Activated T-cell treated with anti-CD3 and anti-CD28 coated beads for 24 hours (primary cell): ENCODE measurements around the gene FAXDC2.

Experiments used
- DNase-seq: peaks from one replicate; pipeline ENCODE4 v3.0.0-alpha.2; 2020; ENCODE audit warnings: low read depth

The FAXDC2 gene

DNA sequence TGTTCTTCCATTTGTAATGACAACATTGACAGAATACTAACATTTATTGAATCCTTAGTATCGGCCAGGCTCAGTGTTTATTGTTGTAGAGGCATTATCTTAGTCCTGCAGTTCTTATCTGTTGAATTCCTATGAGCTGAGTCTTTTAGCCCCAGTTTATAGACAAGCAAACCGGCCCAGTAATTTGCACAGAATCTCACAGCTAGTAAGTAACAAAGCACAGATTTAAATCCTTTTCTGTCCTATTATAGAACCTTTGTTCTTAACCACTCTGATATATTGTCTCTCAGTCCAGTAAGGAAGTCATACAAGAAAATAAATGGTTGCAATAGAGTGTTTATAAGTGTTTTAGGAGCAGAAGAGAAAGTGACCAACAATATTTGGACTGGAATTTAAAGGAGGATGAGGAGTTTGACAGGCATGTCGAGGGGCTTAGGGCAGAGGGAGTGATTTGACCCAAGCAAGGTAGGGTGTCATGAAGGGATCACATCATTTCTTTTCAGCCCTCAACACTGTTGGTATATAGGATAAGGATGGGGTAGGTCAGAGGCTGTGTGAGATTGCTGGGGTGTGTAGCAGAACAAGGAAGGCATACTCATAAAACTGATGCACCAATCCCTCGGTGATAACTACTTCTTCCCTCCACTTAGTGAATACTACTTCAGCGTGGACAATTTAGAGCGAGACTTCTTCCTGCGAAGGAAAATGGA is 55.7 kb downstream of the FAXDC2 start:
- DNase-seq: no peak

DNA sequence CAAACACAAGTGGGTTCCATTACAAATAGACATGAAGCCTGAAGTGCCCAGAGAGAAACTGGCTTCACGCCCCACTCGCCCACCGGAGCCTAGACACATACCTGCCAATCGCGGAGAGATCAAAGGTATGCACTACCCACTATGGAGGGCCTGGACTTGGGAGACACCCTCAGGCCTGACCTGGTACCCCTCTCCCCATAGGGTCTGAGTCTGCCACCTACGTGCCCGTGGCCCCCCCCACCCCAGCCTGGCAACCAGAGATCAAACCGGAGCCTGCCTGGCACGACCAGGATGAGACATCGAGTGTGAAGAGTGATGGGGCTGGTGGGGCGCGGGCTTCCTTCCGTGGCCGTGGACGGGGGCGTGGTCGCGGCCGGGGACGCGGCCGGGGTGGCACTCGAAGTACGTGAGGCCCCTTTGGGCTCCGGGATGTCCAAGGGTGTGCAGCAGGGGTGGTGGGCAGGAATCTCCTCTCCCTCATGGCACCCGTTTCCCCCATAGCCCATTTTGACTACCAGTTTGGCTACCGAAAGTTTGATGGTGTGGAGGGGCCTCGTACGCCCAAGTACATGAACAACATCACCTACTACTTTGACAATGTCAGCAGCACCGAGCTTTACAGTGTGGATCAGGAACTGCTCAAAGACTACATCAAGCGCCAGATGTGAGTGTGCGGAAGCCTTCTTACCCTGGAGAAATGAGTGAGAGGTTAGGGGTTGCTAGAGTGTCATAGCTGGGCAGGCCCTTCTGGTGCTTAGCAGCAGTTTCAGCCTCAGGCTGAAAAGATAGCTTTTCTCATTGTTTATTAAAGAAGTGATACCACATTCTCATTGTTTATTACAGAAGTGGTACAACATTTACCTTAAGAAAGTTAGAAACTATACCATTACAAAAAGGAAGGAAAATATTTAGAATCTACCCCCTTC is 56.5 kb downstream of the FAXDC2 start:
- DNase-seq: no peak

DNA sequence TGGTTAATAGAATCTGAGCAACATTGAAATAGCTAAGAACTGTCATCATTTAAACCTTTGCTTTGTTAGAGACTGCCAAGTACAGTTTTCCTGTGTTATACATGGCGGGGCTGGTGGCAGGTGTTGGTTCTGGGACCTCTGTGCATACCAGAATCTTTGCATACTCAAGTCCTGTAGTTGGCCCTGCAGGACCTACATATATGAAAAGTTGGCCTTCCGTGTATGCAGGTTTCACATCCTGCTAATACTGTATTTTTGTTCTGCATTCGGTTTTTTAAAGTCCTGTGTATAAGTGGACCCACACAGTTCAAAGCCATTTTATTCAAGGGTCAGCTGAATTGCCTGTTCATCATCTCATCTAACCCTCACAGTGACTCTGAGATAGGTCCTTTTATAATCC is 58.9 kb downstream of the FAXDC2 start:
- DNase-seq: no peak

DNA sequence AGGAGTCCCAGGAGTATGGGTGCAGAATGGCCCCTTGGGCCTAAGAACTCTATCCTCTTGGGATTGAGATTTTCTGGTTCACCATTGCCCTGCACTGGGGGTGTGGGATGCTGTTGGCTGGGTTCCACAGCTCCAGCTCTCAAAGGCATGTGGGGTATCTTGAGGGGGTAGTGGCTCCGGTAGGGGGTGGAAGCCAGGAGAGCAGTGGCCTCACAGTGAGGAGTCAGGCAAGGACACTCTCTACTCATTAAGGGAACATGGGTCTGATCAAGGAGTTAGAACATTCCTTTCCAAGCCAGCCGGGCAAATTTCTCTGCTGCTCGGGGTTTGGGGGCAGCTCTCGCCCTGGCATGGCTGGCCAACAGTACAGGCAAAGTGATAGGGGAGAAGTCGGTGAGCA is 62.2 kb downstream of the FAXDC2 start:
- DNase-seq: no peak

DNA sequence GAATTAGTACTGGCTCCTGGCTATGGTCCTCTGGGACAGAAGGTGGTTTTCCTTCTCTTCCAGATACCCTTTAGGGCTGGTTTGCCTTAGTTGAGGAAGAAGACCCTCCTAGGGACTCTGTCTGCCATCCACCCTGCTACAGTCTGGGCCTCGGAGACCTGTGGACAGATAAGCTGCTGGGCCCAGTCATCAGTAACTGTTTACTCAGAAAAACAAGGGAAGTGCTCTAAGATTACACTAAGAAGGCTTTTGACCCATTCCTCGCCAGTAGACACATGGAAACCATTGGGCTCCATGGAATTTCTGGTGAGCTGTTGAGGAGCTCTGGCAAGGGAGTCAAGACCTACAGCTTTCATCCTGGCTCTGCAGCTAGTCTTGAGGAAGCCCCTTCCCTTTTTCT is 64.0 kb downstream of the FAXDC2 start:
- no peak for DNase-seq

DNA sequence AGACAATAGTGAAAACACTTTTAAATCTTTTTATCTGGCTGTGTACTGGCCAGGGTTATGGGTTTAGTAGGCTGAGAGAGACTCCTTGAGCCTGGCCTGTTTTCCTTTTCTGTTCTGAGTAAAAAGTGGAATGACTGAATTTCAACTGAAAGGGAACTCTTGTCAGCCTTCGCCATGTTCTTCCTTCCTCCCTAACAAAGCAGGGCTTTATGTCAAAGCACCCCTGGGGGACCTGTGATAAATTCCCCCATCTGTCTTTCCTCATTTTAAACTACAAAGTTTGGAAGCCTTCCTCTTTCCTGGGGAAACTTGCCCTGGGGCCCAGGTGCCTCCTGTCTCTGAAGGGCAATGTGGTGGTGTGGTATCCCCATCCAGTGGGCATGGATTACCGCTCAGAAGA is 65.5 kb downstream of the FAXDC2 start:
- DNase-seq: no peak

DNA sequence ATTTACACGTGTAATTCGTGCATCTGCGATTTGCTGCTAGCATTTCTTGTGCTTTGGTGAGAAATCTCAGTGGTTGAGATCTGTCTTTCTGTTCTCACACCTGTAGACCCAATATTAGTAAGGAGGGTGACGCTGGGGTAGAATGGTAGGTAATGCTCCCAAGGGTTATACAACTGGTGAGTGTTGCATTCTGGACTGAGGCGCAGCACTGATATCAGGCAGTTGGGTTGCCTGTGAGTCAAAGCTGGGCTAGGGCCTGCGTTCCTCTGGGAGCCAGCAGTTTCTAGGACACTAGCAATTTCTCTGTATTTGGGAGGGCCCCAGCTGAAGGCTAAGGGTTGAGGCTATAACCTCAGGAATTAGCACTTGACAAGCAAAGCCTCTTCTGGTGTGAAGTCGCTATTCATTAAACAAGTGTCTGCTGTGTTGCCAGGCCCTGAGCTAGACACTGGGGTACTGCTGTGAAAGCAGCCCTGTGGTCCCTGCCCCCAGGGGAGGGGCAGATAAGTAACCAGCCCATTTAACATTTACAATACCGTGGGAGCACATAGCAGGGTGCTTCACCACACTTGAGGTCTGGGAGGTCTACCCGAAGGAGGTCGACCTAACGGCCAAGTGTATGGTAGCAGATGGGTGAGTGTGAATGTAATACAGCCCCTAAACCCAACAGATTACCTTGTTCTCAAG is 66.5 kb downstream of the FAXDC2 start:
- no peak for DNase-seq

DNA sequence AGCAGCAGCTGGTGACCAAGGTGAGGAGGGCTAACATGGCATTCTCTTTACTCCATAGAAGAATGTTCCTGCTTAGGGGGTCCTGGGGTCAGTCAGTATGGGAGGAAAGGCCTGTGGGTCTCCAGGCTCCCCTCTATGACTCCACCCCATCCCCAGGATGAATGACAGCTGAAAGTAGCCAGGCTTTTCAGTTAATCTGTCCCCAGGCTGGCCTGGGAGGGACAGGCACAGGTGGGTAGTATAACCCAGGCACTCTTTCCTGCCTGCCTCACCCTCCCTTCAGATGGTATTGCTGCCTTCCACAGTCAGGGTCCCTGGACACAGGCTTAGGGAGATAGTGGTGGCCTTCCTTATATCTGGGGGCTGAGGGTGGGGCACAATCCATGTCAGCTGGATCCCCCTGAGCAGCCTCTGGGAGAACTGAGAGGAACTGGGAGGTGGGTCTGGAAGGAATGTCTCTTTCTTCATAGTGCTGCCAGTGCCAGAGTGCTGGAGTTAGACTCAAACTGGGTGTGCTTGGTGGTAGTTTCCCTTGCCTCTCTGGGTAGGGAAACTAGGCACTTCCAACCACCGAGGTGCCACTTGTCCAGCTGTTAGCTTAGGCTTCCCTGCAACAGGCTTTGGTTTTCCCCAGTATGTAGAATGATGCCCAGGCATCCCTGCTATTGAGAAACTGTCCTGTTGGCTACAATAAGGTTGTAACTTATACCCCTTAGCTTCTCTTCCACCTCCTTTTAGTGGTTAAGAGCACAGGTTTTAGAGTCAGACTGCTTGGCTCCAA is 67.4 kb downstream of the FAXDC2 start:
- DNase-seq: no peak

DNA sequence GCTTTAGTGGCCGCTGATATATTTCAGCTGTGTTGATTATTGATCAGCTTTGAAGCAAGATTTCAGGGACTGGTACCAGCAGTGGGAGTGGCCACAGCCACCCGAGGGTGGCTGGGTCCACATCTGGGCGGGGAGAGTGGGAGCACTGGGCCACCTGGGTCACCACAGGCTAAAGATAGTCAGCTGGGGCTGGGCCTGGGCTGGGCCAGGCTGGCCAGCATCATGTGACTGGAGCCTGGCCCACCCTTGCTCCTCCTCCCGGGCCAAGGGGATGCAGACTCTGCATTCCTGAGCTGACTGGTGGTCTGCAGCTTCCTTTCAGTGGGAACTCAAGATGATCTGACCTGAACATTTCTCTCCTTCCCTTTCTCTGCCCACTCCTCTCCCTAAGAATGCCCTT is 68.1 kb downstream of the FAXDC2 start:
- no peak for DNase-seq

DNA sequence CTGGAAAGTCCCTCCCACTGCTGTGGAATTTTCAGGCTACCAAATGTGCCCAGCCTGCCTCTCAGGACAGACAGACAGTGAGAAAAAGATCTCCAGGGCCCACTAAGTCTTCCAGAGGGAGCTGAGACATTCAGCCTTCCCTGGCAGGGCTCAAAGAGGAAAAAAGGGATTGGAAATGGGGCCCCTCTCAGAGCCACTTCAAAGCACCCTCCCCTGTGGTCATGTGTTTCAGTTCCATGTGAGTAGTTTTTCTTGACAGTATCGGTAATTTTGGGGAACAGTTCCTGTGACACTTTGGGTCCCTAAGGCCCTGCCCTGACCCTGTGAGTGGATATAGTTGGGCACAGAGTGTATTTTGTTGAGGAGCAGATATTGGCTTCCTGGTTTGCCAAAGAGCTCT is 70.3 kb downstream of the FAXDC2 start:
- no peak for DNase-seq

DNA sequence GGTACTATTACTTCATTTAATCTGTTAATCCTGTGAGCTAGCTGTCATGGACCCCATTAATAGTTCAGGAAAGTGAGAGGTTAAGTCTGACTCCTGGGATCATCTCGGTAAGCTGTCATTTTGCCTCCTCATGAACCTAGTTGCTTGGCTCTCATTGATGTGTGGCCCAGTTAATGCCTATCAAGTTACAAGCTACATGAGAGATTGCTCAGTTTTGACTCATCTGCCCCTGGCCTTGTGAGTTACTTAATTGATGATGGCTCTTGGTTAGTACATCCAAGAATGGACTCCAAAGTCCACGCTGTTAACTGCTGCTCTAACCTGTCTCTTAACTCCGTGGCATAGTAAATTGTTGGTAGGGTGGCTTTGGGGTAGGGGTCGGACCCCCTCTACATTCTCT is 71.3 kb downstream of the FAXDC2 start:
- DNase-seq: no peak

DNA sequence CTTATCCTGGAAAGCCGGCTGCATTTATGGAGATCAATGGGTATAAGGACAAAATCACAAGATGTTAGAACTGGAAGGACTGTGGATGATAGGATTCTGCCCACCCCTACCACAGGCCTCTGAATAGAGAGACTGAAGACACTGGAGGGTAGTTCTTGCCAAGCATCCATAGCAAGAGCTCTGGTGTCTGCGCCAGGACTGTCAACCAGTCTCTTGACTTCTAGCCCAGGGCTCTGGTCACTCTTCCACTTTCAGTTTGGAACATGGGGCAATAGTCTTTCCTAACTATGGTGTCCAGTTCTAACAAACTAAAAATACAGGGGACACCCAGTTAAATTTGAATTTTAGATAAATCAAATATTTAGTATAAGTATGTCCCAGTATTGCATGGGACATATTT is 71.9 kb downstream of the FAXDC2 start:
- no peak for DNase-seq

DNA sequence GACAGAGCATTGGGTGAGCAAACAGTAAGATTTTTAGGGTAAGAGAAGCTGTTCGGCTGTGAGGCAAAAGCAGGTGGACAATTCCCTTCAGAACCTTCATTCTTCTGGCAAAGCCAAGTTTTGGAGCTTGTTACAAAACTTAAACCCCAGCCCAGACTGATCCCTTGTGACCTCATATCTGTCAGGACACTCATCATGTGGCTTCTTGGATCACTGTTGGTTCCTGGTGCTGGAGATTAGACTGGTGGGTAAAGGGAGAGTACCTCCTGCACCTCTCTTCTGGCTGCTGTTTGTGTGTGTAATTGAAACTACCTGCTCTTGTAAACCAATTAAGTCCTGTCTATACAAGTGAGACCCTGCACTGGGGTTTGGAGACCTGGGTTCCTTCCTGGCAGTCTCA is 74.2 kb downstream of the FAXDC2 start:
- DNase-seq: no peak

DNA sequence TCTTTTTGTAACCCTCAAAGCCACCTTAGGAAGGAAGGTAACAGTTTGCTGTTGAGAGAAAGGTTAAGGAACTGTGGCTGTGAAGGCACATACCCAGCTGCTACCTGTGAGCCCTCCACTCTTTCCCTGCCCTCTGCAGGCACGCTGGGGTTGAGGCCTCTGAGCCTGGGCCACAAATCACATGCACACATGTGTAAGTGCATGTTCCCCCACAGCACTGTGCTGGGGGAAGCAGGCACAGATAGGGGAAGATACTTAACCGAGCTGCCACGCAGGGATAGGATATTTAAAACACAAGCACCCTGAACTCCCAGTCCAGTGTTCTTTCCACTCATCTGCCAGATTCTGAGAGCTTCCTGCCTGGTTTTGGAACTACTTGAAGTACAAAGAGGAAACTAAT is 77.1 kb downstream of the FAXDC2 start:
- DNase-seq: no peak

DNA sequence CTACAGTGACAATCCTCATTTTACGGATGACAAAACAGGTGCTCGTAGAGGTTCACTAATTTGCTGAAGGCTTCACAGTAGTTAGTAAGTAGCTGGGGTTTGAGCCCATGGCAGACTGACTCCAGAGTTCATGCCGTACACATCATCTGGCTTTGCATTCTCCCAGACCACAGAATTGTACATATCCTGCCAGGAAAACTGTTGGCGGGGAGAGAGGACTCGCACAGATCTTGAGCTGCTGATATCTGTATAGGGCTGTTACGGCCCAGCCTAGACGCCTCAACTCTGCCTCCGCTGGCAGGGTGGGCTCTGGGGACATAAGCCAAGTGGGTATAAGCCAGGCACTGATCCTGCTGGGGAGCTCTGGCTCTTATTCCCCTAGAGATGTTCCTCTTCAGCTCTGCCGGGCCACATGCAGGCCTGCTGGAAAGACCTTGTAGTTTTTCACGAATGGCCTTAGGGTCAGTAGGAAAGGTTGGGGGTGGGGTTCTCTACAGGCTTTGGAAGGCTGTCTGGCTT is 79.0 kb downstream of the FAXDC2 start:
- no peak for DNase-seq

DNA sequence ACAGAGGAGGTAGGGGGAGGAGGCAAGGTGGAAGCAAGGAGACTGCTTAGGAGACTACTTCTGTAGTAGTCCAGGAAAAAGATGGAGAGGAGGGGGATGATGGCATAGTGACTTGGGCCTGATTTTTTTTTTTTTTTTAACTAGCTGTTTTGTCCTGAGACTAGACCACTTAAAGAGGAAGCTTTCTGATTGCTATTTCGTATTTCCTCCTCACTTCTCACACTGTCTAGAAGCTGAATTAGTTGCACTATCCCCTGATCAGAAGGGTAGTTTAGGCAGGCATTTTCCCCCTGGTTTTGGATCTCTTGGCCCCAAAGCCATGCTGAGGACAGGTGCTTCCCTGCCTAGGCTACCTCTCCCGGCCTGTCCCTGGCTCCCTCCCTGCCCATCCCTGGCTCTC is 80.3 kb downstream of the FAXDC2 start:
- no peak for DNase-seq
